Panc1 (cell line): ENCODE data around the gene EXPH5.

Experiments
- CTCF ChIP-seq: fragments of 450-650 bp; IDR thresholded peaks from 2 replicates; pipeline ENCODE4 v1.5.1; 2017; ENCODE audit warnings: mild to moderate bottlenecking
- POLR2AphosphoS5 ChIP-seq: IDR thresholded peaks from 2 replicates; pipeline ENCODE4 v1.6.1; 2012; ENCODE audit warnings: mild to moderate bottlenecking, low read depth, low read length, moderate library complexity

GRCh38 chr11:108500169-108500568 lies 93.4 kb downstream of the EXPH5 start:
- no peak for TF ChIP-seq CTCF
- no peak for TF ChIP-seq POLR2AphosphoS5
